ENCODE measurements around the gene ISL2.
"Not testable (repeated sequence)": the region's sequence is repeated elsewhere in the genome, so short reads cannot be mapped to it uniquely, and the experiment has no call there.

Gene ISL2

GRCh38 chr15:76336254-76337058, at the start of gene ISL2:
TSS of gene ISL2 (plus strand) at chr15:76336773. CDS start at chr15:76336884, 111 bp downstream.
- peak in 31 of 42 donors; percentile 18 to 82 (median 46) for DNase-seq
- intact Hi-C loops (cut with DNase I): no loop called here

- intact Hi-C loops (cut with DNase I): no loop called here
- no peak for DNase-seq
These were observed 47.0 kb upstream of the ISL2 start for GRCh38 chr15:76289582-76289981.

GRCh38 chr15:76293361-76293760, 43.2 kb upstream of the ISL2 start:
- intact Hi-C loops (cut with DNase I): no loop called here
- DNase-seq: peak in 3 of 42 donors; percentile 11 to 24 (median 12)

- DNase-seq; intact Hi-C loops (cut with DNase I): not testable (repeated sequence)
These were observed 42.1 kb upstream of the ISL2 start for GRCh38 chr15:76294463-76294862.

- no peak for DNase-seq
- intact Hi-C loops (cut with DNase I): no loop called here
These were observed 39.7 kb upstream of the ISL2 start for GRCh38 chr15:76296849-76297248.

GRCh38 chr15:76297951-76298350, 38.6 kb upstream of the ISL2 start:
- intact Hi-C loops (cut with DNase I): not testable (repeated sequence)

GRCh38 chr15:76298986-76299385, 37.6 kb upstream of the ISL2 start:
- intact Hi-C loops (cut with DNase I): no loop called here
- DNase-seq: no peak

More at GRCh38 chr15:76297951-76298350, 38.6 kb upstream of the ISL2 start:
- DNase-seq: not testable (repeated sequence)

- intact Hi-C loops (cut with DNase I): no loop called here
- no peak for DNase-seq
These were observed 36.8 kb upstream of the ISL2 start for GRCh38 chr15:76299786-76300185.

- intact Hi-C loops (cut with DNase I): no loop called here
- no peak for DNase-seq
These were observed 32.7 kb upstream of the ISL2 start for GRCh38 chr15:76303909-76304308.

- DNase-seq: no peak
- intact Hi-C loops (cut with DNase I): no loop called here
These were observed 26.8 kb upstream of the ISL2 start for GRCh38 chr15:76309601-76310330.

GRCh38 chr15:76310475-76311099, 26.0 kb upstream of the ISL2 start:
- intact Hi-C loops (cut with DNase I): no loop called here
- peak in 10 of 42 donors; percentile 4 to 48 (median 18) for DNase-seq

GRCh38 chr15:76311100-76311953, 25.2 kb upstream of the ISL2 start, which contains the start of gene ETFA:
TSS of gene ETFA (minus strand) at chr15:76311469. CDS start at chr15:76311388, 81 bp downstream.
- intact Hi-C loops (cut with DNase I): no loop called here
- DNase-seq: peak; percentile 78 to 96 (median 91)

GRCh38 chr15:76312540-76313174, 23.9 kb upstream of the ISL2 start:
- DNase-seq: no peak
- intact Hi-C loops (cut with DNase I): no loop called here

- DNase-seq; intact Hi-C loops (cut with DNase I): not testable (repeated sequence)
These were observed 23.4 kb upstream of the ISL2 start for GRCh38 chr15:76313175-76313567.

GRCh38 chr15:76313731-76314130, 22.8 kb upstream of the ISL2 start:
- intact Hi-C loops (cut with DNase I): no loop called here
- DNase-seq: no peak

GRCh38 chr15:76320012-76320411, 16.6 kb upstream of the ISL2 start:
- DNase-seq: no peak
- intact Hi-C loops (cut with DNase I): no loop called here

- no peak for DNase-seq
- intact Hi-C loops (cut with DNase I): no loop called here
These were observed 15.4 kb upstream of the ISL2 start for GRCh38 chr15:76321171-76321570.

GRCh38 chr15:76321602-76322001, 15.0 kb upstream of the ISL2 start:
- DNase-seq: no peak
- intact Hi-C loops (cut with DNase I): no loop called here
